ENCODE results near the gene HAUS3. TPM values are rescaled to one million over a fixed set of nuclear protein-coding genes. Genes with fewer than 3 reads are reported as not detected.

HAUS3 gene
- polyA plus RNA-seq, 3 donors: 4.4 to 5.5 (median 5.0) TPM

- peaks cover 5 to 8% of the 10 kb centered on the region in 2 donors for H3K4me1 ChIP-seq (ENCODE audit: control insufficient read depth in 1 of 2, insufficient read depth in 2 of 2, low read length in 2 of 2)
- no peak overlapping the region for H3K9ac ChIP-seq (ENCODE audit: insufficient read depth, low read length, poor library complexity, severe bottlenecking)
- H3K27me3 Mint-ChIP-seq (ENCODE audit: low read depth in 3 of 3): peaks cover 8 to 18% (median 12%) of the 10 kb centered on the region in 3 donors
- peaks cover 8% of the 10 kb centered on the region for H3K4me1 Mint-ChIP-seq
- DNase-seq: no peak
- no peak overlapping the region for H2AFZ ChIP-seq (ENCODE audit: insufficient read depth, low read depth, low read length, poor library complexity, severe bottlenecking)
- no peaks in the 10 kb centered on the region for H4K20me1 ChIP-seq (ENCODE audit: insufficient read depth, low read length)
- H3K27me3 ChIP-seq (ENCODE audit: control insufficient read depth in 2 of 2, insufficient read depth in 2 of 2, low read length in 2 of 2): peaks cover 0 to 9% of the 10 kb centered on the region in 2 donors
- no peak overlapping the region for H3K27ac Mint-ChIP-seq
- H3K36me3 Mint-ChIP-seq: no peaks in the 10 kb centered on the region
- H3K9me3 Mint-ChIP-seq: no peaks in the 10 kb centered on the region
- no peak overlapping the region for H3K4me2 ChIP-seq (replicated peaks; ENCODE audit: extremely low read depth, low read length, poor library complexity, severe bottlenecking)
- intact Hi-C loops (cut with micrococcal nuclease): no loop called here
- H3K4me3 Mint-ChIP-seq: no peak overlapping the region
- no peaks in the 10 kb centered on the region for H3K9me3 ChIP-seq (replicated peaks in 1 of 2; ENCODE audit: control insufficient read depth in 1 of 2, insufficient read depth in 1 of 2, low read length in 2 of 2)
- WGBS (ENCODE audit: insufficient coverage): 96% methylated on average over 11 of the region's 11 CpGs
- H3K27ac ChIP-seq (ENCODE audit: low read depth in 1 of 2, low read length in 2 of 2): no peak overlapping the region
- no peak for TF ChIP-seq CTCF (IDR thresholded peaks at IDR 0.05)
- no peaks in the 10 kb centered on the region for H3K79me2 ChIP-seq (ENCODE audit: insufficient read depth, low read length)
- H3K4me3 ChIP-seq (replicated peaks in 1 of 3; ENCODE audit: low read depth in 2 of 3, low read length in 3 of 3): no peak overlapping the region
- no peaks in the 10 kb centered on the region for H3K36me3 ChIP-seq (replicated peaks in 1 of 2; ENCODE audit: control insufficient read depth in 1 of 2, insufficient read depth in 2 of 2, low read length in 2 of 2)
Observed at GRCh38 chr4:2289955-2290333, 48.0 kb upstream of the HAUS3 start.

GRCh38 chr4:2289311-2289954 is 47.5 kb upstream of the HAUS3 start:
- H3K4me3 ChIP-seq (replicated peaks in 1 of 3; ENCODE audit: low read depth in 2 of 3, low read length in 3 of 3): no peak overlapping the region
- Mint-ChIP-seq H3K27me3 (ENCODE audit: low read depth in 3 of 3) (peaks cover 8 to 18% (median 12%) of the 10 kb centered on the region in 3 donors), H3K27ac (no peak overlapping the region), H3K9me3 (no peaks in the 10 kb centered on the region), H3K4me3 (no peak overlapping the region), H3K36me3 (no peaks in the 10 kb centered on the region), H3K4me1 (peaks cover 8% of the 10 kb centered on the region)
- H3K27me3 ChIP-seq (ENCODE audit: control insufficient read depth in 2 of 2, insufficient read depth in 2 of 2, low read length in 2 of 2): peaks cover 0 to 9% of the 10 kb centered on the region in 2 donors
- H3K79me2 ChIP-seq (ENCODE audit: insufficient read depth, low read length): no peaks in the 10 kb centered on the region
- H3K4me1 ChIP-seq (ENCODE audit: control insufficient read depth in 1 of 2, insufficient read depth in 2 of 2, low read length in 2 of 2): peaks cover 5 to 8% of the 10 kb centered on the region in 2 donors
- H3K9me3 ChIP-seq (replicated peaks in 1 of 2; ENCODE audit: control insufficient read depth in 1 of 2, insufficient read depth in 1 of 2, low read length in 2 of 2): no peaks in the 10 kb centered on the region
- TF ChIP-seq CTCF (IDR thresholded peaks at IDR 0.05): no peak
- H3K4me2 ChIP-seq (replicated peaks; ENCODE audit: extremely low read depth, low read length, poor library complexity, severe bottlenecking): no peak overlapping the region
- no peak overlapping the region for H3K27ac ChIP-seq (ENCODE audit: low read depth in 1 of 2, low read length in 2 of 2)
- H2AFZ ChIP-seq (ENCODE audit: insufficient read depth, low read depth, low read length, poor library complexity, severe bottlenecking): no peak overlapping the region
- WGBS (ENCODE audit: insufficient coverage): 97% methylated on average over 7 of the region's 14 CpGs
- no peak for DNase-seq
- H3K9ac ChIP-seq (ENCODE audit: insufficient read depth, low read length, poor library complexity, severe bottlenecking): no peak overlapping the region
- H3K36me3 ChIP-seq (replicated peaks in 1 of 2; ENCODE audit: control insufficient read depth in 1 of 2, insufficient read depth in 2 of 2, low read length in 2 of 2): no peaks in the 10 kb centered on the region
- H4K20me1 ChIP-seq (ENCODE audit: insufficient read depth, low read length): no peaks in the 10 kb centered on the region
- intact Hi-C loops (cut with micrococcal nuclease): no loop called here
